Medulla oblongata (tissue), 1 donor: ENCODE data around the gene UBR3.
"Not testable (repeated sequence)": the region's sequence is repeated elsewhere in the genome, so short reads cannot be mapped to it uniquely, and the experiment has no call there.

ENCODE experiments used
- DNase-seq: peaks from one replicate; pipeline ENCODE4 v3.0.0-alpha.2; 2015; ENCODE audit errors: extremely low spot score

The UBR3 gene

DNA sequence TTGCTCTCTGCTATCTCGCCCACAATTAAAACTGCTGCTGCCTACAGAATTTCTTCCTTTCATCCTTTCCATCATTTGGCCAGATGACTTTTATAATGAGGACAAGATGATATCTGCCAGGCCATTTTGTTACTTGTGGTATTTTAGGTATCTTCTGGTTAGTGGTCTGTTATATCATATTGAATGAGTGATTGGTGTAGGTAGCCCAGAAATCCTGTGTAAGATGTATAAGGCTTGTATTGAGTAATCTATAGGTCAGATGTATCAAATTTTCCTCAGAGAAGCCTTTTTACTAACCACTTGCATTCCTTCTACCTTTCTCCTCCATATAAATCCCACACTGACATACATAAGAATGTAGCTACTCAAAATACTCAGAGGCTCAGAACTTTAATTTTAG lies 118.3 kb downstream of the UBR3 start:
- no peak for DNase-seq

DNA sequence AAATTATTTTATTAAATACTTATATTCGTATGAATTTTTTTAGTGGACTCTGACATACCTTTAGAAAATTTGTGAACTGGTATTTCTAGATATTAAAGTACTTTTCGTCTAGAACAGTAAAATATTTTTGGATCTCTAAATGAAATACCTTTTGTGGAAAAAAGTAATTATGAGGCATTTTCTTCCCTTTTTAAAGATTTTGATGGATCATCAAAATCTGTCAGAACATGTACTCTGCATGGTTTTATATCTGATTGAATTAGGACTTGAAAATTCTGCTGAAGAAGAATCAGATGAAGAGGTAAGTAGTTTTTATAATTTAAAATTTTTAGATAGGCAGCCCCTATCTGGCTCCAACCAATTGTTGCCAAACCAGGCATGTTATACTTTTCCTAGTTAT lies 118.8 kb downstream of the UBR3 start:
- no peak for DNase-seq

DNA sequence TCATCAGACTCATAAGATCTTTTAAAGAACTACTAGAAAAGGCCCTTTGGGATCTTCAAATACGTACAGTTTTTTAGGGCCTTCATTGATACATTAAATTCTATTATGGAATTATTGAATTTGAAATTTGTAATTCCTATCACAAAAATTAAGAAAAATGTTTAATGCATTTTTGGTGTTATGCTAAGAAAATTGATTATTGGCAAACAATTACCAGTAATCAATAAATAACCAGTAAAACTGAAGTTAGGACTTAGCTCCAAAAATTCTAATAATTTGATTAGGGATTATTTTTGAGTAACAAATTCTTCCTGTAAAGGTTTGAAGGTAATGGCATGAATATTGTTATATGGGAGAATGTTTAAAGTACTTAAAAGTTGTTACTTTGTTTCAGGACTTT lies 119.3 kb downstream of the UBR3 start:
- no peak for DNase-seq

DNA sequence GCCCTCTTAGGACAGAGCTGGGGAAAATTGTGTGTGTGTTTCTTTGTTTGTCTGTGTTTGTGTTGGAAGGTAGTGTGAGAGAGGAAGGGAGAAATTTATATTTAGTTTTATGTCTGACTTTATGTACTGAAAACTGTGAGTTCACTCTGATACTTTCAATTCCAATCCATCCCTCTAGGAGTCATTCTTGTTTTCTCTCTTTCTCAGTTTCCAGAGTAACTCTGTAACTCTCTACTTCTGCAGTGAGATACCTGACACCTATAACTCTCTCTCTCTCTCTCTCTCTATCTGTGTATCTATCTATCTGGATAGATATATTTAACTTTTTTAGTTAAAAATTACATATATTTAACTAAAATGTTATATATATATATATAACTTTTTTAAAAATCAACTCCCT lies 128.7 kb downstream of the UBR3 start:
- no peak for DNase-seq

DNA sequence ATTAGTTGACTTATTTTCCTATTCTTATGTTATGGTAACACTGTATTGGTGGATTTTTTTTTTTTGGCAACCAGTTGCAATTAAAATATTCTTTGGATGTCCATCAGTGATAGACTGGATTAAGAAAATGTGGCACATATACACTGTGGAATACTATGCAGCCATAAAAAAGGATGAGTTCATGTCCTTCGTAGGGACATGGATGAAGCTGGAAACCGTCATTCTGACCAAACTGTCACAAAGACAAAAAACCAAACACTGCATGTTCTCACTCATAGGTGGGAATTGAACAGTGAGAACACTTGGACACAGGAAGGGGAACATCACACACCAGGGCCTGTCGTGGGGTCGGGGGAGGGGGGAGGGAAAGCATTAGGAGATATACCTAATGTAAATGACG lies 130.0 kb downstream of the UBR3 start:
- DNase-seq, result not testable (repeated sequence)

DNA sequence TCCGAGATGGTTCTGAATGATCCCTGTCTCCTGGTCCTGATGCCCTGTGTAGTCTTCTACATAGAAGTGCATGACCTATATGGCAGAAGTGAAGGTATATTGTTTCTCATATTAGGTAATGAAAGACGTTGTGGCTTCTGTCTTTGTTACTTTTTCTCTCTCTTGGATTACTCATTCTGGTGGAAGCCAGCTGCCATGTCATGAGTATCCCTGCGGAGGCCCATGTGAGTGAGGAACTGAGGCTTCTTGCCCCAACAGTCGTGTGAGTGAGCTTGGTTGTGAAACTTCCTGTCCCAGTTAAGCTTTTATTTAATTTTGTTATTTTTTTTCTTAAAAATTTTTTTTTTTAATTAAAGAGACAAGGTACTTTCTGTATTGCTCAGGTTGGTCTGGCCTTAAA lies 134.7 kb downstream of the UBR3 start:
- no peak for DNase-seq

DNA sequence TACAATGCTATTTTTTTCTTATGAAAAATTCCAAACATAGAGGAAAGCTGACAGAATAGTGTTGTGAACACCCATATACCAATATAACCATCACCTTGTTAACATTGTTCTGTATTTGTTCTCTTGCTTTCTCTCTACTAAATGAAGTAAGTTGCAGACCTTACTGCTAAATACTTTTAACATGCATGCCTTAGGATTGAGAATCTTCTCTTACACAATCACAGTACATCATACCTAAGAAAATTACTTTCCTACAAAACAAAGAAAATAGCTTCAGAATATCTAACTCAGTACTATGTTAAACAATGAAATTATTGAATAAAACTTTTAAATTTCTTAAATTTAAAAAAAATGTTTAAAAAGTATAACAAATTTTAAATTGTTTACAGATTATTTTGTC lies 136.5 kb downstream of the UBR3 start:
- no peak for DNase-seq

DNA sequence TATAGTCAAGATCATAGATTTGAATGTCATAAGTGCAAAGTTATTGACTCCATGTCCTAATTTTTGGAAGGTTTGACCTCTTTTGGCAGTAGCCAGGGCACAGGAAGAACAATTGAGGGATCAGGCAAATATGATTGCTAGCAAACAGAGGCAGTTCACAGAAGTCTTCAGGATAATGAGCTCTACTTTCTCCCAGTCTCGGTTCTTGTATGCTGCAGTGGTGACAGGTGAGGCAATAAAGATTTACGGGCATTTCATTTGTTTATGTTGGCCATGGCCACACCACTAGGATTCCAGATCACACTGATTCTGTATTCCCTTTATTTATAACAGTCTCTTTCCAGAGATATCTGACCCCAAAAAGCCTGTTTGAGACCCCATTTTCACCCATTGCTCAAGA lies 137.5 kb downstream of the UBR3 start:
- no peak for DNase-seq

DNA sequence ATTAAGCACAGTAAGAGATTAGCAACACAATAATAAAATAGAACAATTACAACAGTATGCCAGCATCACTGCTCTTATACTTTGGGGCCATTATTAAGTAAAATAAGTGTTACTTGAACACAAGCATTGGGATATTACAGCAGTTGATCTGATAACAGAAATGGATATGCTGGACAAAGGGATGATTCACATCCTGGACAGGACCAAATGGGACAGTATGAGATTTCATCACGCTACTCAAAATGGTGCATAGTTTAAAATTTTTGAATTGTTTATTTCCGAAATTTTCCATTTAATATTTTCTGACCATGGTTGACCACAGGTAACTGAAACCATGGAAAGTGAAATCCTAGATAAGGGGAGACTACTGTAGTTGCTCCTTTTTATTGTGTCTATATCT lies 138.2 kb downstream of the UBR3 start:
- DNase-seq, result no peak

DNA sequence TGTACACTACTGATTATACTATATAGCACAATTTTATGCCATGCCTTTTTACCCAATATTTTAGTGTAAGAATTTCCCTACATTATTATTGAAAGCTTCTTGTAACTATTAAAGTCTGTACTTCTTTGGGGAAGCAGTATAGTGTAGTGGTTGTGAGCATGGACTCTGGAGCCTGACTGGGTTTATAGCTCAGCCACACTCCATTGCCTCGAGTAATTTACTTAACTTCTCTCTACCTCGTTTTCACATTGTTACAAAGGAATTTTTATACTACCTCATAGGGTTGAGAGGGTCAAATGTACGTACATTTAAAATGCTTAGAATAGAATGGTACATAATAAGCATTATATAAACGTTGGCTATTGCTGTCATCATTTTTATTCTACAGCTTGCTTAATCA lies 139.2 kb downstream of the UBR3 start:
- DNase-seq, result no peak

DNA sequence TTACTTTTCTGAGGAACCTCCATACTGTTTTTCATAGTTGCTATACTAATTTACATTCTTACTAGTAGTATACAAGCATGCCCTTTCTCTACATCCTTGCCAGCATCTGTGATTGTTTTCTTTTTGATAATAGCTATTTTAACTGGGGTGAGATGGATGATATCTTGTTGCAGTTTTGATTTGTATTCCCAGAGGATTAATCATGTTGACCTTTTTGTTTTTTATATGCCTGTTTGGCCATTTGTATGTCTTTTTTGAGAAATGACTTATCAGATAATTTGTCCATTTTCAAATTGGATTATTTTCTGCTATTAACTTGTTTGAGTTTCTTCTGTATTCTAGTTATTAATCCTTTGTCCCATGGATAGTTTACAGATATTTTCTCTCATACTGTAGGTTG lies 141.5 kb downstream of the UBR3 start:
- no peak for DNase-seq

DNA sequence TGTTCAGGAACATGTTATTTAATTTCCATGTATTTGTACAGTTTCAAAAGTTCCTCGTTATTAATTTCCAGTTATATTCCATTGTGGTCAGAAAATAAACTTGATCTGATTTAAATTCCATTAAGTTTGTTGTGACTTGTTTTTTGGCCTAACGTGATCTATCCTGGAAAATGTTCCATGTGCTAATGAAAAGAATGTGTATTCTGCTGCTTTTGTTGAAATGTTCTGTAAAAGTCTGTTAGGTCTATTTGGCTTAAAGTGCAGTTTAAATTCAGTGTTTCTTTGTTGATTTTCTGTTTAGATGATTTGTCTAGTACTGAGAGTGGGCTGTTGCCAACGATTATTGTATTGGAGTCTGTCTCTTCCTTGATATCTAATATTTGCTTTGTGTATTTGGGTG lies 148.0 kb downstream of the UBR3 start:
- no peak for DNase-seq

DNA sequence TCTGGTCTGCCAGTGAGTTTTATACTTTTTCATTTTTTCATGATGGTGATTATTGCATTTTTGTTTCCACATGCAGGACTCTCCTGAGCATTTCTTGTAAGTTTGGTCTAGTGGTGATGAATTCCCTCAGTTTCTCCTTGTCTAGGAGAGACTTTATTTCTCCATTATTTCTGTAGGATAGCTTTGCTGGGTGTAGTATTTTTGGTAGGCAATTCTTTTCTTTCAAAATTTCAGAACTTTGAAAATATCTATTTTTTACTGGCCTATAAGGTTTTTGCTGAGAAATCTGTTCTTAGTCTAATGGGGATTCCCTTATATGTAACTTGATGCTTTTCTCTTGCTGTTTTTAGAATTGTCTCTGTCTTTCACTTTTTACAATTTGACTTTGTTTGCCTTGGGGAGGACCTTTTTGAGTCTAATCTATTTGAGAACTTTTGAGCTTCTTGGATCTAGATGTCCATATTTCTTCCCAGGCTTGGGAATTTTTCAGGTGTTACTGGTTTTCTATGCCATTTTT lies 149.1 kb downstream of the UBR3 start:
- no peak for DNase-seq

DNA sequence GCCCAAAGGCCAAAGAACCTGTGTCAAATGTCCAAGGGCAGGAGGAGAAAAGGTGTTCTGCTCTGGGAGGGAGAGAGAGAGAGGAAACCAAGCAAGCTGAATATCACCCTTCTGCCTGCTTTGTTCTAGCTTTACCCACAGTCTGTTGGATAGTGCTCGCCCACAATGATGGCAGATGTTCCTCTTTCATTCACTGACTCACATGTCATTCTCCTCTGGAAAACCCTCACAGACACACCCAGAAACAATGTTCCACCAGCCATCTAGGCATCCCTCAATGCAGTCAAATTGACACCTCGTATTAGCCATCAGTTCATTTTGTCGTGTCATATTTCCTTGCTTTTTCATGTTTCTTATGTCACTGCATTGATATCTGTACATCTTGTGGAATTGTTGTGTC lies 150.3 kb downstream of the UBR3 start:
- no peak for DNase-seq

DNA sequence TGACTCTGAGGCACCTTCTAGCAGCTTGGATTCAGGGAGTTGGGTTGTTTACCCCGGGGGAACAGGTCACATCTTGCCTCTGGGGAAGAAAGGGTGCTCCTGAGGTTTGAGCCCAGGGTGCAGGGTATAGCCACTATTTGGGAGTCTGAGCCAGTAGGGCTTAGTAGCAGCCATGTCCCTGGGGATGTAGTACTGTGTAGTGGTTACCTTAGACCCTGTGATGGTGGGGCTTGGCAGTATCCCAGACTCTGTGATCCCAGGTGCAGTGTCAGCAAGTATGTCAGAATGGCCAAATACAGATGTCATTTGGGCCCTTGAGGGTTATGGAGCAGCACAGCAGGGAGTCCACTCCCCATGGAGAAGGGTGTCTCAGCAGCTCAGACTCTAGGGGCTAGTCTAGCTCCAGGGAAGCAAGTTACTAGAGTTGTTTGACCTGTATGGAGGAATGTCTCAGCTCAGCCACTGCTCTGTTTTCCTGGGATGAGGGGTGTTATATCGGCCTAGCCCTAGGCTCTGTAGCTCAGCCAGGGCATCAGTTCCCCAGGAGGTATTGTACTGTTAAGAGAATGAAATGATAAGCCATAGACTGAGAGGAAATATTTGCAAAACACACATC lies 151.3 kb downstream of the UBR3 start:
- DNase-seq, result no peak

DNA sequence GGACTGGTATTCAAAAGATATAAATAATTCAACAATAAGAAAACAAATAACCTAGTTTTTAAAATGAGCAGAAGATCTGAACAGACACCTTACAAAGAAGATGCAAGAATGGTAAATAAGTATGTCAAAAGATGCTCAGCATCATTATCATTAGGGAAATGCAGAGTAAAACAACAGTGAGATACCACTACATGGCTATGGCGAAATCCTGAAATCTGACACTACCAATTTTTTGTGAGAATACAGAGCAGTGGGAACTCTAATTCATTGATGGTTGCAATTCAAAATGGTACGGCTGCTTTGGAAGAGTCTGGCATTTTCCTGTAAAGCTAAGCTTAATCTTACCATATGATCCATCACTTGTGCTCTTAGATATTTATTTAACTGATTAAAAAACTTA lies 151.8 kb downstream of the UBR3 start:
- no peak for DNase-seq

DNA sequence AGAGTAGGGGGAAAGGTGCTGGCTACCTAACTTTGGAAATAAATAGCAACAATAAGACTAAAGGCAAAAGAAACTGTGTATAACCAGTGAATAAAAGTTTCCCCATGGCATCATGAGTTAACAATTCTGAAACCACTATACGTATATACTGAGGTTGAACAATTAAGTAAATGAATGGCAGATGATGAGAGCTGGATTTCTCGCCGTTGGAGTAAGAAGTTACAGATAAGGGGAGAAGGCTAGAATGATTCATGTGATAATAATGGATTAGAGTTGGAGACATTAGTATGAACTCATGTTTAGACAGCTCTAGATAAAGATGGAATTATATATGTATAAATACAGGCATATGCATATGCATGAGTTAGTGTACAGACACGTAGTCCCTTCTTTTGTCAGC lies 152.7 kb downstream of the UBR3 start:
- DNase-seq, result no peak

DNA sequence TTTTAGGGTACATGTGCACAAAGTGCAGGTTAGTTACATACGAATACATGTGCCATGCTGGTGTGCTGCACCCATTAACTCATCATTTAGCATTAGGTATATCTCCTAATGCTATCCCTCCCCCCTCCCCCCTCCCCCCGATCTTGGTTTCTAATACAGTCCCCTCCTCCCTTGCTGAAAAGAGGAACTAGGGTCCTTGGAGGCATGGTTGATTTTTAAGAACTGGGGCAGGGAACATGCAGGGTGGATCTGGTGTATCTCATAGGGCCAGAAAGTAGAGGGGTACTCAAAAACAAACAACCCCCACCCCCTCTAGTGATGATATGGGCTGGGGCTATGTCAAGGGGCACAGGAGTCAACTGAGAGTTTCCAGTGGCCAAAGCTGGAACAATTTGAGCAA lies 153.4 kb downstream of the UBR3 start:
- no peak for DNase-seq

DNA sequence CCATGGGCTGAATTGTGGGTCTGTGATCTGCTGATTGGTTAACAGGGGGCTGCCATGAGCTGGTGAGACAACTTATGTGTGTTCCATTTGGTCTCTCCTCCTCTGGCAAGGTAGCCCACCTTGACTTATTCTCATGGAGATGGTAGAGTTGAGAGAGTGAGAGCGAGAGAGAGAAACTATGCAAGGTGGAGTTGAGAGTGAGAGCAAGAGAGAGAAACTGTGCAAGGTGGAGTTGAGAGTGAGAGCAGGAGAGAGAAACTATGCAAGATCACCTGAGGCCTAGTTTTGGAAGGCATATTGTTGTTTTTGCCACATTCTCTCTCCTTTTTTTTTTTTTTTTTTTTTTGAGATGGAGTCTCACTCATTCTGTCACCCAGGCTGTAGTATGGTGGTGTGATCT lies 155.7 kb downstream of the UBR3 start:
- no peak for DNase-seq

DNA sequence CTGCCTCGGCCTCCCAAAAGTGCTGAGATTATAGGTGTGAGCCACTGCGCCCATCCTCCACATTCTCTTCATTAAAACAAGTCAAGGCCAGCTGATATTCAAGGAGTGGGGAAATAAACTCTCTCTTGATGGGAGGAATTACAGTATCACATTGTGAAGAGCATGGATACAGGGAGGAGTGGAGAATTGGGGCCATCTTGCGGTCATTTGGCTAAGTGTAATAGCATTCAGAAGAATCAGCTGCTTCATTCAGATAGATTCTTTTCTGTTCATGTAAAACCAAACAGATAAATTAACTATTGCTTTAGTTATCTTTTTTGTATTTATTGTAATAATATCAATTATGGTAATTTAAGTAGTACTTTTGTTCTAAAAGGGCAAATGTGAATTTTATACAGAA lies 156.3 kb downstream of the UBR3 start:
- peak; percentile 72 for DNase-seq

DNA sequence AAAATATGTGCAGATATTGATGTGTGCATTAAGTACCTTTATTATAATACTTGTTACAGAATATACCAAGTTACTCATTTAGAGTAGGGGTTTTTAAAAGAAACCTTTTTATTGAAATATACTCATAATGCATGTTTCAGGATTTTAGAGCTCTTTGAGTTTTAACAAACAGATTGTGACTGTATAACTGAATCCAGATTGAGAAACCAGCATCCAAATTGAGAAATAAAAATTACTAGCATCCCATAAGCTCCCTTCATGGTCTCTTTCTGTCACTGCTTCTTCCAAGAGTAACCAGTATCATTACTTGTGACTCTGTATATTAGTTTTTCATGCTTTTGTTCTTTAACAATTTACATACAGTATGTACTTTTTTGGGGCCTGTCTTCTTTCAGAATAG lies 156.9 kb downstream of the UBR3 start:
- no peak for DNase-seq

DNA sequence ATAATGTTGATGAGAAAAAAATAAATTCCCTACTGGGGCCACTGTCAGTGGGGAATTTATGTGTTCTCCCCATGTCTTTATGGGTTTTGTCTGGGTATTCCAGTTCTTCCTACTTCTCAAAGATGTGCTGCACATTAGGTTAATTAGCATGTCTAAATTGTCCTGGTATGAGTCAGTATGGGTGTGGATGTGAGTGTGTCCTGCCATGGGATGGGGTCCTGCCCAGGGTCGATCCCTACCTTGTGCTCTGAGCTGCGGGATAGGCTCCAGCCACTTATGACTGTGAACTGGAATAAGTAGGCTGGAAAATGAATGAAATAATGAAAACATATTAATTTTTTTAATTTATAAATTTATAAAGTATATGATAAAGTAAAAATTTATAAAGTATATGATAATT lies 167.5 kb downstream of the UBR3 start:
- no peak for DNase-seq

DNA sequence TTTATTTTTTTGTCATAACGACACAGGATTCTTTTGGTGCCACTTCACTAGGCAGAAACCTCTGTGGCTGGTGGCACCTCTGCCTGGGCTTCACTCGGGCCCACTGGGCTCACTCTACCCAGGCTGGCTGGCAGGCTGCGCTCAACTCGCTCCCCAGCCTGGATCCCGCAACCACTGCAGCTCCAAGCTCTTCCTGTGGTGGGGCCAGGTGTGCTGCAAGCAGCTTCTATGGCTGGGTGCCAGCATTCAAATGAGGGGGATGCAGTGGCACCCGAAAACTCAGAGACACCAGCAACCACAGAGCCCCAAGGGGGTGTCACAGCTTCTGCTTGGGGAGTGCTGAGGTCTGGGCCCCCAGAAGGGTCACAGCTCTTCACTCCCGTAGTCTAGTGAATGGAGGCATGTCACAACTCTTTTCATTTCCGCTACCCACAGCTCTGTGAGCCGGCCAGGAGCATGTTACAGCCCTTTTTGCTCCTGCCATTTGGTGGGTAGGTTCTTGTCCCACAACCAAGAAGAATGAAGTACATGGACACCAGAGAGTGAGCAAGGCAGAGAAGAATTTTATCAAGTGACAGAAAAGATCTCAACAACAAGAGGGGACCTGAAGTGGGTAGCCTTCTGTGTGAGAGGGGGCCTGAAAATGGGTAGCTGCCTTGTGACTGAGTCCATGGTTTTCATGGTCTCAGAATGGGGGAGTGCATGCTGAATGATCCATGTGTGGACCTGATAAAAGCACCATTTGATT lies 170.1 kb downstream of the UBR3 start:
- DNase-seq, result no peak

DNA sequence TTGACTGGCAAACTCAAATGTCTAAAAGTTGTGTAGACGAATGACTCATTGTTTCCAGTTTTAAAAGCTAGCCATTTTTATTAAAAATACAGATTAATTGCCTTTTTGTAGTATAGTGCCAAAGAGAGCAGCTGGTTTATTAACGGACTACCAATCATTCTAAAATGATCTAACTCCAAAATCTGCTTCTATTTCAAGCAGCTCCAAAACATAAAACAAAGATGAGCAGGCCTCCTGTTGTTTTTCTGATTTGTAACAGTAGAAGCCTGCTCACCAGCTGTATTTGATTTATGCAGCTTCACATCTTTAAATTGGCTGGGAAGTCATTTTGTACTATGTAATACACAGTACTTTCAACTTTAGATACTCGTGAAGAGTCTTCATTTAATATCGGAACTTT lies 171.8 kb downstream of the UBR3 start:
- DNase-seq, result no peak
